A673 (cell line): ENCODE data around the gene SPTA1.

ENCODE experiments used
- CTCF ChIP-seq: fragments of 300-800, 200-600 bp; sonication (generic); conservative IDR thresholded peaks from 2 replicates; pipeline ENCODE4 v1.5.1; 2017; ENCODE audit warnings: low read depth, mild to moderate bottlenecking, antibody characterized with exemption, low read length, moderate library complexity, mixed read lengths
- EZH2 ChIP-seq: fragments of 200-600 bp; sonication (generic); IDR thresholded peaks from 2 replicates; pipeline ENCODE4 v1.6.1; 2017; ENCODE audit warnings: borderline replicate concordance, low read depth, mild to moderate bottlenecking, mixed read lengths, antibody characterized with exemption, low read length; ENCODE audit not compliant: poor library complexity, severe bottlenecking

DNA sequence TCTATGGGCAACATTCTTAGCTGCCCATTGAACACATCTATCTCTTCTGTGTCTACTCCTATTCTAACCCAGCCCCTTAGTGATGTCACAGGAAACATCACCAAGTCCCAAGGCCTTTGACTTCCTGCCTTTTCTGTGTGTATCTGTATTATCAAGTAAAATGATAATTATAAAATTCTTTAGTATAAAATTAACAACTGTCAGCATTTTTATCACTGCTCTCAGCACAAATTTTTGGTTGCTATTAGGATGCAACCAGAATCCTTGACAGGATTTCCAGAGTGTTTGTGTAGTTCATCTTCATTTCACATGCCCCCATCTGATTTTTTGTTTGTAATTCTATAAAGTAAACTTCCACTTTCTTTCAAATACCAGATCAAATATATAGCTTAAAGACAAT, 47.6 kb downstream of the SPTA1 start:
- TF ChIP-seq CTCF (no peak), EZH2 (no peak)
